RWPE2 (cell line): ENCODE results near the gene NHLH2.

ENCODE experiments used
- ATAC-seq: fragments of 200-7000 bp; cut with Tn5 transposase; 3 replicates; pipeline ENCODE4 v1.9.1; 2021; ENCODE audit warnings: low read depth
- DNase-seq: peaks from one replicate; pipeline ENCODE4 v3.0.0-alpha.2; 2020; ENCODE audit warnings: low spot score
- H3K27ac ChIP-seq: fragments of 450-650 bp; 2 replicates; pipeline ENCODE4 v1.5.1; 2017; ENCODE audit warnings: mild to moderate bottlenecking; ENCODE audit not compliant: poor library complexity, severe bottlenecking
- H3K27me3 ChIP-seq: fragments of 250-450 bp; sonication (Bioruptor Pico); 2 replicates; pipeline ENCODE4 v1.5.1; 2021; ENCODE audit warnings: mild to moderate bottlenecking, moderate library complexity; ENCODE audit not compliant: insufficient read depth, poor library complexity, severe bottlenecking
- H3K36me3 ChIP-seq: fragments of 250-450 bp; sonication (Bioruptor Pico); 2 replicates; pipeline ENCODE4 v1.5.1; 2020; ENCODE audit warnings: low read depth, mild to moderate bottlenecking, moderate library complexity
- H3K4me1 ChIP-seq: fragments of 250-450 bp; sonication (Bioruptor Pico); 2 replicates; pipeline ENCODE4 v1.5.1; 2021; ENCODE audit warnings: mild to moderate bottlenecking, moderate library complexity; ENCODE audit not compliant: insufficient read depth, poor library complexity, severe bottlenecking
- H3K4me3 ChIP-seq: fragments of 250-450 bp; sonication (Bioruptor Pico); 2 replicates; pipeline ENCODE4 v1.5.1; 2021; ENCODE audit warnings: mild to moderate bottlenecking, moderate library complexity; ENCODE audit not compliant: severe bottlenecking
- H3K9me3 ChIP-seq: fragments of 250-450 bp; sonication (Bioruptor Pico); 2 replicates; pipeline ENCODE4 v1.5.1; 2021; ENCODE audit warnings: mild to moderate bottlenecking, moderate library complexity; ENCODE audit not compliant: severe bottlenecking
- TF ChIP-seq, protein P1 (sequence below): fragments of 450-650 bp; IDR thresholded peaks from one replicate; pipeline ENCODE4 v1.5.1; 2017; ENCODE audit warnings: mild to moderate bottlenecking, moderate library complexity; ENCODE audit not compliant: poor library complexity, severe bottlenecking

Gene NHLH2

GRCh38 chr1:115810609-115811008, 30.3 kb downstream of the NHLH2 start:
- TF ChIP-seq, protein P1, sequence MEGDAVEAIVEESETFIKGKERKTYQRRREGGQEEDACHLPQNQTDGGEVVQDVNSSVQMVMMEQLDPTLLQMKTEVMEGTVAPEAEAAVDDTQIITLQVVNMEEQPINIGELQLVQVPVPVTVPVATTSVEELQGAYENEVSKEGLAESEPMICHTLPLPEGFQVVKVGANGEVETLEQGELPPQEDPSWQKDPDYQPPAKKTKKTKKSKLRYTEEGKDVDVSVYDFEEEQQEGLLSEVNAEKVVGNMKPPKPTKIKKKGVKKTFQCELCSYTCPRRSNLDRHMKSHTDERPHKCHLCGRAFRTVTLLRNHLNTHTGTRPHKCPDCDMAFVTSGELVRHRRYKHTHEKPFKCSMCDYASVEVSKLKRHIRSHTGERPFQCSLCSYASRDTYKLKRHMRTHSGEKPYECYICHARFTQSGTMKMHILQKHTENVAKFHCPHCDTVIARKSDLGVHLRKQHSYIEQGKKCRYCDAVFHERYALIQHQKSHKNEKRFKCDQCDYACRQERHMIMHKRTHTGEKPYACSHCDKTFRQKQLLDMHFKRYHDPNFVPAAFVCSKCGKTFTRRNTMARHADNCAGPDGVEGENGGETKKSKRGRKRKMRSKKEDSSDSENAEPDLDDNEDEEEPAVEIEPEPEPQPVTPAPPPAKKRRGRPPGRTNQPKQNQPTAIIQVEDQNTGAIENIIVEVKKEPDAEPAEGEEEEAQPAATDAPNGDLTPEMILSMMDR = no peak
- no peaks in the 10 kb centered on the region for H3K27me3 ChIP-seq
- ATAC-seq = no peak
- peaks cover 13% of the 10 kb centered on the region for H3K4me1 ChIP-seq
- H3K27ac ChIP-seq = no peak overlapping the region
- no peak overlapping the region for H3K4me3 ChIP-seq
- no peaks in the 10 kb centered on the region for H3K36me3 ChIP-seq
- H3K9me3 ChIP-seq = no peaks in the 10 kb centered on the region
- no peak for DNase-seq

- TF ChIP-seq, protein P1 = no peak
- Histone ChIP-seq H3K4me1 (peaks cover 6% of the 10 kb centered on the region), H3K36me3 (no peaks in the 10 kb centered on the region), H3K4me3 (no peak overlapping the region), H3K27me3 (no peaks in the 10 kb centered on the region), H3K27ac (no peak overlapping the region), H3K9me3 (no peaks in the 10 kb centered on the region)
- ATAC-seq (no peak), DNase-seq (no peak)
These were observed 31.1 kb downstream of the NHLH2 start for GRCh38 chr1:115809847-115810246.

DNA sequence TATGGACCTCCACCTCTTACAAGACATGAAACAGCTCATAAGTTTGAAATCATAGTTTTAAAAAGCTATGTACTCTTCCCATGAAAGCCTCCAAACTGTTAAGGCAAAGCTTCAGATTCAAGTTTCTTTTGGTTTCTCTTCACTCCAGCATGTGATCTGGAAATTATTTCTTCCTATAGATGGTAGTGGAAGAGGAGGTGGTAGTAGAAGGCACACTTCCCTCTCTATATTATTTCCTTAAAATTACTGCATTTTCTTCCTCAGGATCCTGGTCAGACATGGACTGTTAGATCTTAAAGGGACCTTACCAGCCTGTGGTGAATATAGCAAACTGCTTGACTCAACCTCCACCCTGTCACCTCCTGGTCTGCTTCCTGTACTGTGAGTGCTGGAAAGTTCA, 31.9 kb downstream of the NHLH2 start:
- DNase-seq = no peak
- no peak for ATAC-seq
- H3K9me3 ChIP-seq = no peaks in the 10 kb centered on the region
- H3K4me1 ChIP-seq = no peaks in the 10 kb centered on the region
- H3K27ac ChIP-seq = no peak overlapping the region
- H3K4me3 ChIP-seq = no peak overlapping the region
- H3K27me3 ChIP-seq = no peaks in the 10 kb centered on the region
- TF ChIP-seq, protein P1 = no peak
- no peaks in the 10 kb centered on the region for H3K36me3 ChIP-seq

- DNase-seq = no peak
These were observed 33.2 kb downstream of the NHLH2 start for GRCh38 chr1:115807723-115808122.

GRCh38 chr1:115805597-115805996, 35.3 kb downstream of the NHLH2 start:
- Histone ChIP-seq H3K36me3 (no peaks in the 10 kb centered on the region), H3K4me3 (no peak overlapping the region), H3K27me3 (no peaks in the 10 kb centered on the region), H3K9me3 (no peaks in the 10 kb centered on the region), H3K27ac (no peak overlapping the region), H3K4me1 (no peaks in the 10 kb centered on the region)
- DNase-seq (no peak), ATAC-seq (no peak)
- TF ChIP-seq, protein P1 = no peak

More at GRCh38 chr1:115807723-115808122, 33.2 kb downstream of the NHLH2 start:
- H3K36me3 ChIP-seq = no peaks in the 10 kb centered on the region
- no peaks in the 10 kb centered on the region for H3K9me3 ChIP-seq
- TF ChIP-seq, protein P1 = peak; percentile 85
- no peaks in the 10 kb centered on the region for H3K4me1 ChIP-seq
- no peaks in the 10 kb centered on the region for H3K27me3 ChIP-seq
- no peak overlapping the region for H3K27ac ChIP-seq
- H3K4me3 ChIP-seq = no peak overlapping the region
- peak; percentile 84 for ATAC-seq
